Activated CD4-positive, alpha-beta T cell treated with anti-CD3 and anti-CD28 coated beads, Interleukin-2, amount 50 U/mL, for 4 hours (primary cell): Measurements from ENCODE around the gene GNAS.
"Not testable (repeated sequence)": the region's sequence is repeated elsewhere in the genome, so short reads cannot be mapped to it uniquely, and the experiment has no call there.

Experiments
- DNase-seq, 2 experiments: peaks; one replicate each; pipeline ENCODE4 v3.0.0-alpha.2; 2020

GNAS gene

GRCh38 chr20:58941471-58941870, 89.0 kb downstream of the GNAS start:
- no peak for DNase-seq

GRCh38 chr20:58942549-58942948, 90.0 kb downstream of the GNAS start:
- DNase-seq = no peak

GRCh38 chr20:58944610-58945009, 92.1 kb downstream of the GNAS start:
- DNase-seq = no peak

GRCh38 chr20:58945965-58946631, 93.6 kb downstream of the GNAS start:
- no peak for DNase-seq

- DNase-seq = not testable (repeated sequence)
These were observed 95.4 kb downstream of the GNAS start for GRCh38 chr20:58947797-58948388.

- DNase-seq = no peak
These were observed 98.1 kb downstream of the GNAS start for GRCh38 chr20:58950603-58951002.

GRCh38 chr20:58953050-58953449, 100.5 kb downstream of the GNAS start:
- no peak for DNase-seq

GRCh38 chr20:58956078-58956477, 103.6 kb downstream of the GNAS start:
- DNase-seq = no peak

GRCh38 chr20:58959652-58960051, 107.1 kb downstream of the GNAS start:
- no peak for DNase-seq
